HG02759 (cell line): Measurements from ENCODE around the gene B3GLCT.
"Not testable (repeated sequence)": the region's sequence is repeated elsewhere in the genome, so short reads cannot be mapped to it uniquely, and the experiment has no call there.

Source experiments
- ATAC-seq: cut with Tn5 transposase; IDR thresholded peaks from one replicate; pipeline ENCODE4 v1.9.1; 2021; ENCODE audit warnings: mild to moderate bottlenecking, moderate library complexity; ENCODE audit not compliant: unreplicated experiment

The B3GLCT gene

DNA sequence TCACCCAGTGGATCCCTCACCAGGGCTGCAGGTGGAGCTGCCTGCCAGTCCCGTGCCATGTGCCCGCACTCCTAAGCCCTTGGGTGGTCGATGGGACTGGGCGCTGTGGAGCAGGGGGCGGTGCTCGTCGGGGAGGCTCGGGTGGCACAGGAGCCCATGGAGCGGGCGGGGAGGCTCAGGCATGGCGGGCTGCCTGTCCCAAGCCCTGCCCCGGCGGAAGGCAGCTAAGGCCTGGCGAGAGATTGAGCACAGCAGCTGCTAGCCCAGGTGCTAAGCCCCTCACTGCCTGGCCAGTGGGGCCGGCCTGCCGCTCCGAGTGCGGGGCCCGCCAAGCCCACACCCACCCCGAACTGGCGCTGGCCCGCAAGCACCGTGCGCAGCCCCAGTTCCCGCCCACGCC lies 16.8 kb upstream of the B3GLCT start:
- no peak for ATAC-seq

DNA sequence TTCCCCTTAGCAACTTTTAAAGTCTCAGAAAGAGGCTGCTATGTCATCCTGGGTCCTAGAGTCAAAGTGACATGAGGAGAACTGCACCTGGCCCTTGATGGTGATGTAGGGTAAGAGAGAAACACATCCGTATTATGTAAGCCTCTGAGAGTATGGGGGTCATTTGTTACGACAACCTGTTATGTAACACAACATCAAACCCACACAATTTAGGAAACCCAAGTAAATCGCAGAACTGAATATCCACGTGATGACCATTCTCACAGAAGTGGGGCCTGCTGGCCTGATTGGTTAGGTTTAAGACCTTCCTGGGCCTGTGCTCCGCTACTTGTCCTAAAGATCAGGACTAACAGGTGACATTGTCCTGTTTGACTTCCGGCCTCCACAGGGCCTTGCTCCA lies 15.3 kb upstream of the B3GLCT start:
- no peak for ATAC-seq

DNA sequence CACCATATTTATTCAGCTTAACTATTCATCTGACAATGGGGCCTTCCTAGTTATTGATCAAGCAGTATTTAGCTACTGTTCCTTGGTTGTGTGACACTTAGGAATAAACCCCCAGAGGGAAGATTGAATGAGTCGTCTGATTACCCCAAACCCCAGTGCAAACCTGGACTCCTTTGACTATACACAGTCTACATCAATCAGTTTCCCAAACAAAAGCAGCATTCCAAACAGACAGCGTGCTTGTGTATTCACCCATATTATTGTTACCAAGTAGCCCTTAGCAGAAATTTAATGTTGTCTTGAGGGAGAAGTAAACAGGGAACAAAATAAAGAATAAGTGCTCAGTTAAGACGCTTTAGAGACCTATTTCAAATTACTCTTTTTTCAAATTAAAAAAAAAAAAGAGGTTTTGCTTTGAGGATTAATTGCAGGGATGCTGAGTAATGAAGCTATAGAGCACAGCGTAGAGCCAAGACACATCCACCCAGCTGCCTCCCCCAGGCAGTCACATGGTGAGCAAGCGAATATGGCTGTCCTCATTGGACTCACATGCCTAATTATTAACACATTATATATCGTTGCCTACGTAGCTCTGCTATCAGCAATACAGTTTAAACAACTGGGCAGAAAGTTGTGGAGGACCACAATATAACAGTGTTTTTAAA lies 14.7 kb upstream of the B3GLCT start:
- no peak for ATAC-seq

DNA sequence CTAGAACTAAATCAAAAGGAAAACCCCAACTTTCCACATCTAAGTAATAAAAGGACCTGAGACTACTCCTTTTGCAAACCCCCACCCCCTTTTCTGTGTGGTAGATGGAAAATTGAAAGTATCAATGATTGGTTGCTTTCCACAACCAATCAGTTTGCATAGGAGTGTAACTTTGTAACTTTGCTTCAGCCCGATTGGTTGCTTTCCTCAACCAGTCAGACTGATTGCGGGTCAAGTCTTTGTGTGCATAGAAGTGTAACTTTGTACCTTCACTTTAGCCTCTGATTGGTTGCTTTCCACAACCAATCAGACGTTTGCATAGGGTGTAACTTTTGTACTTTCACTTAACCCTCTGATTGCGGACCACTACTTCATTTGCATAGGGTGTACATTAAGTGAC lies 8.0 kb upstream of the B3GLCT start:
- ATAC-seq = no peak

DNA sequence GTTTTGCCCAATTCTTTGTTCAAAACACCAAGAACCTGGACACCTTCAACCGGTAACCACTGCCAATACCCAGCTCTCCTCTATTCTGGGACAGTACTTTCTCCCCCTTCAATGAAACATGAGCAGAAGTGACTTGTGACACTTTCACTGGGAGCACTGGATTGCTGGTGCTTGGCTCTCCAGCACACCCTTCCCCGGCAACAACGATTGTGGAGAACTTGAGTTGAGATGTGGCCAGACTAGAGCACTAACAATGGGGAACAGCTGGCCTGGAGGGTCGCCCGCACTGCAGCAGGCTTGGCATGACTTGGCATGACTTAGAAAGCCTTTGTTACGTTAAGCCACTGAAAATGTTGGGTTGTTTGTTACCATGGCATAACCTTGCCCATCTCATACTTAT lies 7.5 kb upstream of the B3GLCT start:
- no peak for ATAC-seq

DNA sequence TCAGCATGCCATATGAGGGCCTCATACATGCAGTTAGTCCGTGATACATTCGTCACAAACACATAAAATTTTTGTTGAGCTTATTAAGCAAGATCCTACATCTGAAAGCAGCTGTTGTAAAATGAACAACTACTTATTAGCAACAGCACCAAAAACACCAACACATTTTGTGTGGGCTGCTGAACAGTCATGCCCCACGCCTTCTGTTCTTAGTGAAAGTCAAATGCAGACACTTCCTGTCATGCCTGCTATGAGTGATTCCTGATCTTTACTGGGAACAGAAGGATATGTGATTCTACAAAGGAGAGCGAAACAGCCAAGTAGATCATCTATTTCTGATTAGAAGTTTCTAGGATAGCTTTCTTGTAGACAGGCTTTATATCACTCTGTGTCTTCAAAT lies 4.2 kb upstream of the B3GLCT start:
- ATAC-seq = no peak

DNA sequence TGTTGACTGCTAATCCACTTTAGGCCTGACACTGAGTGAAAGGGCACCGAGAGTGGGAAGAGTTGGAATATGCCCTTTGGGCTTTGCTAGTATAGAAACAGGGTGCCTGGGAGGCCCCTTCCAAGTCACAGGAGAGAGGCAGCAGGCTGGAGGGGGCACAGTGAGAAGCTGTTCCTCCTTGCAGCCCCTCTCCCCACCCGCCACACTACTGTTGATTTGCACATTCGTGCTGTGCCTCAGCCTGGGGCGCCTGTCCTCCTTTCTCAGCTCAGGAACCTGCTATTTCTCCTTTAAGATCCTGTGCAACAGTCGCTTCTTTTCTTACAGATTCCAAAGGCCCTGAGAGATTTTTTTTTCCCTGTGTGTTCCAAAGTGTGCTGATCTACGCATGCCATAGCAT lies 2.8 kb upstream of the B3GLCT start:
- ATAC-seq = no peak

DNA sequence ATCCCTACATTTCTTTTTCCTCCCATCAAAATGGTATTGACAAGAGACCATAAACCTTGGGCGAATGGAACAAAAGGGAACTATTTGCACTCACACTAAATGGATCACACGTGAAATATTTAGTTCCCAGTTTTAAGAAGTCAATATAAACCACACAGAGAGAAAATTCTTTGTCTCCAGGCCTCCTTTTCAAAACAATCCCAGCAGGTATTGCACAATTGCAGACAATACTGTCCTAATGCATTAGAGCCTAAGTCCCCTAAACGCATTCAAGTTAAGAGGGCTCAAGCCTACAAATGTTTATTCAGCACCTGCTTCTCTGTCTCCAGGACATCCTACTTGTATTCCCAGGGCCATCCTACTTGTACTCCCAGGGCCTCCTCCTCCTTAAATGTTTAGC lies 1.3 kb upstream of the B3GLCT start:
- ATAC-seq = no peak

DNA sequence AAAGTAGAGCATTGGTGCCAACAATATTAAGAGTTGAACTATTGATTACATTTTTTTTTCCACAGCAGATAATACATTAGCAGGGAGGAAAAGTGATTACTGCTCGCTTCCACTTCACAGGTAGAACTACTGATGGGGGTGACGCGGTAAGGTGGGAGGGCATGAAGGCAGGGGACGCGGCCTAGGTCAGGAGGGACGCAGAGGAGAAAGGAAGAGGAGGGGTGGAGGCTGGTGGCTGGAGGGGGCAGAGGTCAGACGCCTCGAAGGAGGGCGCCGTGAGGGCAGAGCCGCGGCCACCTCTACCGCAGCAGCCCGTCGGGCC lies 287 bp upstream of the B3GLCT start:
- no peak for ATAC-seq

DNA sequence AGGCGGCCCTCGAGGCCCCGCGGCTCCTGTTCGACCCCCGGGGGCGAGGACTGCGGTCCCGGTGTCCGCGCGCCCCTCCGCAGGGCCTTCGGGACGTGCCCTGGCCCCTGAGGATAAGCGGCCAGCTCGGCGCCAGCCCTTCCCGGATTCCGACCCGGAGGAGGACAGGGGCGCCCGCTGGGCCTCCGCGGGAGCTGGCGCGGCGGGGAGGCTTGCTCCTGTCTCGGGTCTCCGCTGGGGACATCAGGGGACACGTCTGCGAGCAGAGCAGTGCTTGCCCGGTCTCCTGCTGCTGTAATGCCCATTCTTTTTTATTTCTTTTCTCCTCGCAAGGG lies 829 bp downstream of the B3GLCT start:
- peak; percentile 16 for ATAC-seq

DNA sequence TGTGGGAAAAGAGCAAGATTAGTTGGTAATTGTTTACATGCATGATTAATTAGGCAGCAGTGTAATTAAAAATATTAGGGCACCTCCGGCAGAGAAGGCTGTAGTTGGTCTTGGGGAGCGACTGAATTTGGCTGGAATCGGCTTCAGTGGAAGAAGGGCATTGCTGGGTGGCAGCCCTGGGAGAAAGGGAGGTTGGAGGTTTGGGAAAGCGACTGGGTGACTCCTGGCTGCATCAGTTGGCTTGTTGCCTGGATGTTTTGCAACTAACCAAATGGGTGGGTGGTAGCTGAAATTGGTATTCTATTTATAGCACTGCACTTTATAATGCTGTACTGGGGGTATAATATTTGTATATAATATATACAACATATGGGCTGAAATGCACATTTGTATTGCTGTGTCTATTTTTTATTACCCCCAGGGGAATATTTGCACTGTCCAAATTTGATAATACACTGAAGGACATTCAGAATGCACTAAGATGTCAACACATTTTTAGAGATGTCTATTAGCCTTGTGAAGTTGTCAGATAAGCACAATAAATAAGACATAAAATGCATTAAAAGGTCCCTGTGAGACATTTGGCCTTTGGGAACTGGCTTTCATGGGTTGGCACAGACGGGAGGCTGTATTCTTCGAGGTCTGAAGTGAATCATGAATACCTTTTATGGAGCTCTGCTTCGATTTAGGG lies 1.7 kb downstream of the B3GLCT start:
- no peak for ATAC-seq

DNA sequence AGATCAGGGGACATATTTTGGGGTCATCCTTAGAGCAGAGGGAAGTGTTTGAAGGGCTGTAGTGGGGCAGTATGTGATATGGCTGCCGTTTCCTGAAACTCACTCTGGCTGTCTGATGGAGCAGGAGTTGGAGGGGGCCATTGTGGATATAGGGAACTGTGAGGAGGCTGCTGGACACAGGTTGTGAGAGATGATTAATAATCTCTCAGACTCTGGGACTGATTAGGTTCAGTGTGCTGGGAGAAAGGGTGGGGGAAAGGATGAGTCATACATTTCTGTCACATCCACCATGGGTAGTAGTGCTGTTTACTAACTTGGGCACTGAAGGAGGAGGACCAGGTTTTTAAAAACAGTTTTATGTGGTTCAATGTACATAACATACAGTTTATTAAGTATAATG lies 4.8 kb downstream of the B3GLCT start:
- ATAC-seq = no peak

DNA sequence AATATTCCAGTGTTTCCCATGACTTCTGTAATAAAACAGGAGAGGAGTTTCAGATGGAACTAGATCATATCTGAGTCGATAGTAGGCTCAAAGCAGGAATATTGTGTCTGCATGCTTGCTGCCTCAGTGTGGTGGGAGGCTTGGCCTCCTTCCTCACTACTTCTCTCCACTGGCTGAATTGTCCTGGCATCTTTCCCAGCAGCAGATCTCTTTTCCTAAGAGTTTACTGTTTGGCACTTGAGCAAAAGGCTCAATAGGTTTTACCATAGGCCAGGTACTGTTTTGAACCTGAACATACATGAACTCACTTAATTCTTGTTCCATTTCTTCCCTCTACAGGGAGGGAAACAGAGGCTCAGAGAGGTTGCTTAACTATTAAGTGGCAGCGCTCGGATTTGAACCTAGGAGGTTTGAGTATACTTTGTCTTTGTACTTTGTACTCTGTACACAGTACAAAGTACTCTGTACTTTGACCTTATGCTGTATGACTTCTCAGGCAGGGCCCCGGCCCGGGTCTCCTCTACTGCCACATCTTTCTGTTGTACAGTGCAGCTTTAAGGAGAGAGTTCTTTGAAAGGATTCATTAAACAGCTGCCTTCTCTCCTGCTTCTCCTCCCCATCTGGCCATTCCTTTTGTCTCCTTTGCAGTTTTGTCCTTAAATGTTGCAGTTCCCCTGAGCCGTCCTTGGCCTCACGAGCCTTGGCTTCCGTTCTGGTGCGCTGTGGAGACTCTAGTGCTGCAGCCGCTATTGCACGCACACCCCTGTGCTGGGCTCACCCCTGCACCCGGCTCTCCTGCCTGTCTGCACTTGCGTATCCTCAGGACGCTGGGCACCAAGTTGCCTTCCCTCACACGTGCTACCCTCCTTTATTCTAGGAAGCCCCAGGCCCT lies 8.1 kb downstream of the B3GLCT start:
- ATAC-seq = no peak

DNA sequence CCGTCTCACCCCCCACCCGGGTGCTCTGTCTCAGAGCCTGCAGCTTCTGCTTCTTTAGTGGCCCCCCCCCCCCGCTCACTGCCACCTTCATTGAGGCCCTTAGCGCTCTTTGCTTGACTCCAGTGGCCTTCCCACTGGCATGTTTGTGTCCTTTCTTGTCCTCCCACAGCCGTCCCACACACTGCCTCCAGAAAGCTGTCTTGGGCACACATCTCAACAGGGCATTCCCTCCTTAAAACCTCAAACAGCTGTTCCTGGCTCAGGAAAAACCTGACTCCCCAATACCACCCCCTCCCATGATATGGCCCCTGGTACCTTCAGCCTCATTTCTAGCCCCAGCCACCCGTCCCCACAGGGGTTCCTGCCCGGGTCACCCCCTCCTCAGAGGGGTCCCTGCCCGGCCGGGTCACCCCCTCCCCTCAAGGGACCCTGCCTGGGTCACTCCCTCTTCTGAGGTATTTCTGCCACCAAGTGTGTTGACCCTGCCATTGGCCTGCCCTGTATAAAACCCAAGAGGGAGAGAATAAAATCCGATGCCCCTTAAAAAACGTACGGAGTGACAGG lies 8.9 kb downstream of the B3GLCT start:
- no peak for ATAC-seq

DNA sequence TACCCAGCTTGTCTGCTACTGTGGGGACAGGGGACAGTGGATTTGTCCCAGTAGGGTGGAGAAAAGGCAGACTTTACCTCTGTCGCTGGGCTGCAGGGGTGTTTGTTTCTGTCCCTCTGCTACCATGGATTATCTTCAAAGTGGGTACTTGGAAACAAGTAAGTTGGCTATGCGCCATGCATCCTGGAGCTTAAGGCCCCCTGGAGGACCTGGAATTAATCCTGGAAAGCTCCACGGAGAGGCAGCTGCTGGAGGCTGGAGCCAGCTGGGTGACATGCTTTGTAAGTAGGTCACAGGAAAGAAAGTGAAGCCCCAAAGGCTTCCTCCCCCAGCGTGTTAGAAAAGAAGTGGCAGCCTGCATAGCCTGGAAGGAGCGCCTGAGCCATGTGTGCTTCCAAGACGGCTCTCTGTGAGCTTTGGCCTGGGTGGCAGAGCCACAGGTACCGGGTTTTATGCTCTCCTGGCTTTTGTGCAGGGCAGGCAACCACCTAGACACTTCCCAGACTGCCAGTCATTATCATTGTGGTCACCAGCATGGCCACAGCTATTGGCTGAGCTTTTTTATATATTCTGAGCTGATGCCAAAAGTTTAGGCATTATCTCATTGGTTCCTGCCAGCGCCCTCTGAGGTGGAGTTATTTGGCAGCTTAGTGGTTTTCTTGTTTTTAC lies 9.5 kb downstream of the B3GLCT start:
- ATAC-seq = no peak

DNA sequence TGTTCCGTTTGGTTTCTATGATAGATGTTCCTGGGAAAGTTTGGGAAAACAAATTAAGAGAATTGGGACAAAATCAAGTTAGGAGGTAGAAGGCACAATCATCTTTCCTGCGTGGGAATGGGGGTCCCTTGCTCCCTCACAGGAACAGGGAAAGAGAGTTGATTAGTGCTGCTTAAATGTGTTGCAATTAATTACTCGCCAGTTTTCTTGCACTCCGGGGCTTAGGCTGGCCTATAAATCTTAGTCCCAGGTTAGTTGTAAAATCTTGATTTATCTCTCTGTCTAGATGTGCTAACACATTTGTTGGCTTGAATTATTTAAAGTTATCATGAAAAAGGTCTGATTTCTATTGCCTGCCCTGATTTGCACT lies 10.1 kb downstream of the B3GLCT start:
- no peak for ATAC-seq

DNA sequence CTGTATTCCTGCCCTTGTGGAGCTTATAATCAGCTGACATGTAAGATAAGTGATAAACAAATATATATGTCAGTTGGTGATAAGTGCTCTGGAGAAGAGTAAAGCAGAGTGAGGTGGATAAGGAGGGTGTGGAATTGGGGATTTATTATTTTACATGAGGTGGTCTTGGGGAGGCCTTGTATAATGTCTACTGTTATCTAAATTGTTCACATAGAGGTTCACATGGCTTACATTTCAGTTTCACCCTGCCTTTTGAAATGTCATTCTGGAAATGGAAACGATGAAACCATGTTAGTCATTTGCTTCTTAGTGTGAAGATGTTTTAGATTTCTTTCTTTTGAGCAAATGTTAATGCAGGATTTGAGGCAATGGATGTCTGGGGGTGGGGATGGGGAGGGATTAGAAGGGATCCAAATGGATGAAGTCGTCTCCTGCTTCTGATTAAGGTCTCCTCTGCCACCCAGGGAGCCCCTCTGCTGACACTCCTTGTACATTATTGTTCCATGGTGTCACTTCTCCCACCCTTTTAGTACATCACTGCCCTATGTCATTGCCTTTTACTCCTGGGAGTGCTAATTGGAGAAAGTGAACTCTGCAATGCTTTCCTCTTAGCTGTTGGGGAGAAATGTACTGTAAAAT lies 14.0 kb downstream of the B3GLCT start:
- no peak for ATAC-seq

DNA sequence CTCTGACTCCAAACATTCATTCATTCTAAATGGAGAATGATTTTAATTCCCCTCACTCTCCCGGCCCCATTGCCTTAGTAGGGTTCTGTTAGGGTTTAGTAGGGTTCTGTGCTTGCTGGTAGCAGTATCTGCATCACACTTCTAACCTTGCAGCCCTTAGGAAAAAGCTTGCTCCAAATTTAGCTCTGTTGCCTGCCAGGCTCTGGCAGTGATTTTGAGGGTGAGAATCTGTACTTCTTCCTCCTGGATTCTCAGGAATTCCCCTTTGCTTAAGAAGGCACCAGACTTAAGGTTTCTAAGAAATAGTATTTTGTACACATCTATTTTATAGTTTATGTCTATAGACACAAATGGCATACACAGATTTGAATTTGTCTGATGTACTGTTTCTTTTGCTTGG lies 14.7 kb downstream of the B3GLCT start:
- no peak for ATAC-seq

DNA sequence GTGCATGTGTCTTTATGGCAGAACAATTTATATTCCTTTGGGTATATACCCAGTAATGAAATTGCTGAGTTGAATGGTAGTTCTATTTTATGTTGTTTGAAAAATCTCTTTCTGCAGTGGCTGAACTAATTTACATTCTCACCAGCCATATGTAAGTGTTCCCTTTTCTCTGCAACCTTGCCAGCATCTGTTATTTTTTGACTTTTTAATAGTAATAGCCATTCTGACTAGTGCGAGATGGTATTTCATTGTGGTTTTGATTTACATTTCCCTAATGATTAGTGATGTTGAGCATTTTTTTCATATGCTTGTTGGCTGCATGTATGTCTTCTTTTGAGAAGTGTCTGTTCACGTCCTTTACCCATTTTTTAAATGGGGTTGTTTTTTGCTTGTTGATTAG lies 17.1 kb downstream of the B3GLCT start:
- not testable (repeated sequence) for ATAC-seq

DNA sequence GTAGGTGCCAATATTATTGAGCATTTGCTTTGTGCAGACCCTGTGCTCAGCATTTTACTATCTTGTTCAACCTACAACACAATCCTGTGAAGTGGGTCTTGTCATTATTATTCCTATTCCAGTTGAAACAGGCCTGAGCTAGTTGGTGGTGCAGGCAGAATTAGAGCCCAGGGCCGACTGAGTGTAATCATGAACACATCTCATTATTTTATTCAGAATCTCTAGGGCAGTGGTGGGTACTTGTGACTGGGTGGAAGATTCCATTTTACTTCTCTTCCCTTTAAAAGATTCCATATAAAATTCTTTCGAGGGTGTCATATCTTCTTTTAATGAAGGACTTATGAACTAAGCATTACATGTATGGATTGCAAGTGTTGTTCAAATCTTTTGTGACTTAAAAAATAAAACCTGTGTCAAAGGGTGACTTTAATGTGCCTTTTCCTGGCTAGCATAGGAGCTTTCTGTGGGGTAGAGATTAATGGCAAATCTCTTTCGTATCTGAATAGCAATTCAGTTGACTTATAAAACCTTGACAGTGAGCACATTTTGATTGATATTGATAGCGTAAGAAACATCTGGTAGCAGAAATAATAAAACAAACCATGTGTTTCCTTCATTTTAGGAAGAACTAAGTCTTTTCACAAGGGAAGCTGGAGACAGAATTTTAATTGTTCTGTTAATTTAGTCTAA lies 20.3 kb downstream of the B3GLCT start:
- ATAC-seq = no peak
